WTC11 (cell line): ENCODE measurements around the gene LCTL.

Experiments used
- ATF3 ChIP-seq: sonication (generic); formaldehyde crosslinking; conservative IDR thresholded peaks from 2 replicates; pipeline ENCODE4 v1.8.1; 2022; ENCODE audit warnings: mild to moderate bottlenecking, missing genetic modification reagents
- ATF6 ChIP-seq: sonication (generic); formaldehyde crosslinking; IDR thresholded peaks from 2 replicates; pipeline ENCODE4 v1.8.1; 2023; ENCODE audit warnings: mild to moderate bottlenecking, missing genetic modification reagents
- CTCF ChIP-seq: fragments of 200-600 bp; IDR thresholded peaks from 2 replicates; pipeline ENCODE4 v1.8.0; 2022; ENCODE audit warnings: antibody characterized with exemption
- ETV6 ChIP-seq: sonication (generic); formaldehyde crosslinking; IDR thresholded peaks from 2 replicates; pipeline ENCODE4 v1.8.1; 2022; ENCODE audit warnings: mild to moderate bottlenecking, missing genetic modification reagents
- IRF2 ChIP-seq: sonication (generic); formaldehyde crosslinking; IDR thresholded peaks from 2 replicates; pipeline ENCODE4 v1.8.0; 2022; ENCODE audit warnings: low read depth, missing genetic modification reagents, borderline replicate concordance
- NR3C1 ChIP-seq: sonication (generic); formaldehyde crosslinking; conservative IDR thresholded peaks from 2 replicates; pipeline ENCODE4 v1.8.1; 2023; ENCODE audit warnings: low read depth, mild to moderate bottlenecking, missing genetic modification reagents
- USF2 ChIP-seq: sonication (generic); formaldehyde crosslinking; IDR thresholded peaks from 2 replicates; pipeline ENCODE4 v1.8.1; 2023; ENCODE audit warnings: mild to moderate bottlenecking, missing genetic modification reagents, moderate library complexity
- ZNF121 ChIP-seq: sonication (generic); formaldehyde crosslinking; IDR thresholded peaks from 2 replicates; pipeline ENCODE4 v1.8.0; 2023; ENCODE audit warnings: missing genetic modification reagents
- ZNF396 ChIP-seq: fragments of 250-450 bp; sonication (Bioruptor Pico); IDR thresholded peaks from 2 replicates; pipeline ENCODE4 v1.8.0; 2021; ENCODE audit warnings: mild to moderate bottlenecking, moderate library complexity, borderline replicate concordance

GRCh38 chr15:66502491-66502890 lies 63.3 kb downstream of the LCTL start:
- TF ChIP-seq CTCF (no peak), NR3C1 (CRISPR knock-in tag) (no peak), ATF3 (no peak), ETV6 (CRISPR knock-in tag) (no peak), IRF2 (CRISPR knock-in tag) (no peak), USF2 (CRISPR knock-in tag) (no peak), ZNF396 (CRISPR knock-in tag) (no peak), ATF6 (CRISPR knock-in tag) (no peak), ZNF121 (CRISPR knock-in tag) (no peak)
